OCI-LY7 (cell line): Measurements from ENCODE around the gene SPTAN1.

ENCODE experiments used
- EZH2phosphoT487 ChIP-seq: fragments of 200-600 bp; sonication (generic); IDR thresholded peaks from 2 replicates; pipeline ENCODE4 v1.6.1; 2018; ENCODE audit warnings: low read depth, borderline replicate concordance, mild to moderate bottlenecking, mixed run types, antibody characterized with exemption, low read length, moderate library complexity, mixed read lengths
- TF ChIP-seq, protein P1 (sequence below): fragments of 200-600 bp; sonication (generic); conservative IDR thresholded peaks from 2 replicates; pipeline ENCODE4 v1.5.1; 2014; ENCODE audit warnings: mild to moderate bottlenecking, antibody characterized with exemption, low read length, moderate library complexity, mixed read lengths

DNA sequence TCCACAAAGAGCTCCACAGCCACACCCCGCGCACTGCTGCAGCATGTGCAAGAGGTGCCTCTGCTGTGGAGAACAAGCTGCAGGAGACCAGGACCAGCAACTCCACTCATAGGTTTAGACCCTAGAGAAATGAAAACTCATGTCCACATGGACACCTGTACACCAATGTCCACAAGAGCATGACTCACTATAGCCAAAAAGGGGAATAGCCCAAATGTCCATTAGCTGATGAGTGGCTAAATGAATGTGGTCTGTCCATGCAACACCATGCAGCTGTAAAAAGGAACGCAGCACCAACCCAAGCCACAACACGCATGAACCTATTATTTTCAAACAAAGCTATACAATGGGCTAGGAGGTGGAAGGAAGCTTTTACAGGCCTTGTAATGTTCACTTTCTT, 86.2 kb downstream of the SPTAN1 start:
- TF ChIP-seq, protein P1, sequence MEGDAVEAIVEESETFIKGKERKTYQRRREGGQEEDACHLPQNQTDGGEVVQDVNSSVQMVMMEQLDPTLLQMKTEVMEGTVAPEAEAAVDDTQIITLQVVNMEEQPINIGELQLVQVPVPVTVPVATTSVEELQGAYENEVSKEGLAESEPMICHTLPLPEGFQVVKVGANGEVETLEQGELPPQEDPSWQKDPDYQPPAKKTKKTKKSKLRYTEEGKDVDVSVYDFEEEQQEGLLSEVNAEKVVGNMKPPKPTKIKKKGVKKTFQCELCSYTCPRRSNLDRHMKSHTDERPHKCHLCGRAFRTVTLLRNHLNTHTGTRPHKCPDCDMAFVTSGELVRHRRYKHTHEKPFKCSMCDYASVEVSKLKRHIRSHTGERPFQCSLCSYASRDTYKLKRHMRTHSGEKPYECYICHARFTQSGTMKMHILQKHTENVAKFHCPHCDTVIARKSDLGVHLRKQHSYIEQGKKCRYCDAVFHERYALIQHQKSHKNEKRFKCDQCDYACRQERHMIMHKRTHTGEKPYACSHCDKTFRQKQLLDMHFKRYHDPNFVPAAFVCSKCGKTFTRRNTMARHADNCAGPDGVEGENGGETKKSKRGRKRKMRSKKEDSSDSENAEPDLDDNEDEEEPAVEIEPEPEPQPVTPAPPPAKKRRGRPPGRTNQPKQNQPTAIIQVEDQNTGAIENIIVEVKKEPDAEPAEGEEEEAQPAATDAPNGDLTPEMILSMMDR: no peak
- no peak for TF ChIP-seq EZH2phosphoT487
